Measurements from ENCODE around the gene PGRMC1. TPM values are rescaled to one million over a fixed set of nuclear protein-coding genes. Genes with fewer than 3 reads are reported as not detected.

PGRMC1 gene
- total and polyA plus RNA-seq, 10 donors = 13.6 to 60.1 (median 36.1) TPM

DNA sequence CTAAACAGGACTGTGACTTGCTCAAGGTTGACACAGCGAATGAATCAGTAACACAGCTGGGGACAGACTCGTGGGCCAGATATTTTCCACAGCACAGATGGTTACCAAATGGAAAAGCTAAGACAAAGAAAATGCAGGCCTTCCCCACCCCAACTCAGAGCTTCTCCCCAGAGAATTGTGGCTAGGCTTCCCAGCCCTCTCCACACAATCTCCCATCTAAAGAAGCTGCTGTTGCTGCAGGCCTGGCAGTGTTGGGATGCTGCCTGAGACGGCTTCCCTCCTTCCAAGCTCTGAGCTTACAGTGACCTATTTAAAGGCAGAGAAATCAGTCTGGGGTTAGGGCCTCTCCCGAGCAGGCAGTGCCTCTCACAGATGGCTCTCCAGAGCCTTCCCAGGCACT lies 46.5 kb upstream of the PGRMC1 start:
- intact Hi-C loops (cut with DNase I; ENCODE audit: low total_unique reads) = no loop called here
- H3K4me1 ChIP-seq = no peaks in the 10 kb centered on the region
- H3K27ac ChIP-seq = no peak overlapping the region
- H3K4me3 ChIP-seq = no peak overlapping the region
- H3K27me3 ChIP-seq (replicated peaks in 1 of 7) = no peaks in the 10 kb centered on the region
- DNase-seq = no peak
- 71 to 80% (median 78%) methylated on average over 2 to 4 of the region's 4 CpGs for WGBS, 5 donors
- no peaks in the 10 kb centered on the region for H3K36me3 ChIP-seq
- H3K9me3 ChIP-seq = no peaks in the 10 kb centered on the region
- TF ChIP-seq CTCF (IDR thresholded peaks at IDR 0.05 in 8 of 11, conservative IDR thresholded peaks at IDR 0.05 in 3 of 11) (no peak), POLR2A (IDR thresholded peaks at IDR 0.05) (no peak), POLR2AphosphoS5 (IDR thresholded peaks at IDR 0.05) (no peak)

- Histone ChIP-seq H3K27ac (no peak overlapping the region), H3K4me3 (no peak overlapping the region), H3K27me3 (replicated peaks in 1 of 7) (no peaks in the 10 kb centered on the region), H3K4me1 (no peaks in the 10 kb centered on the region), H3K9me3 (no peaks in the 10 kb centered on the region), H3K36me3 (no peaks in the 10 kb centered on the region)
- 65 to 90% (median 78%) methylated on average over 4 of the region's 4 CpGs for WGBS, 5 donors
- intact Hi-C loops (cut with DNase I; ENCODE audit: low total_unique reads) = no loop called here
- no peak for DNase-seq
- no peak for TF ChIP-seq CTCF (IDR thresholded peaks at IDR 0.05 in 8 of 11, conservative IDR thresholded peaks at IDR 0.05 in 3 of 11)
- no peak for TF ChIP-seq POLR2A (IDR thresholded peaks at IDR 0.05)
- TF ChIP-seq POLR2AphosphoS5 (IDR thresholded peaks at IDR 0.05) = no peak
Measured at GRCh38 chrX:119190091-119190681, 45.9 kb upstream of the PGRMC1 start.

GRCh38 chrX:119190831-119191230 lies 45.3 kb upstream of the PGRMC1 start:
- no peak for TF ChIP-seq CTCF (IDR thresholded peaks at IDR 0.05 in 8 of 11, conservative IDR thresholded peaks at IDR 0.05 in 3 of 11)
- TF ChIP-seq POLR2A (IDR thresholded peaks at IDR 0.05) = no peak
- no peak for TF ChIP-seq POLR2AphosphoS5 (IDR thresholded peaks at IDR 0.05)
- H3K9me3 ChIP-seq = no peaks in the 10 kb centered on the region
- no peak overlapping the region for H3K4me3 ChIP-seq
- H3K4me1 ChIP-seq = no peaks in the 10 kb centered on the region
- no peaks in the 10 kb centered on the region for H3K27me3 ChIP-seq (replicated peaks in 1 of 7)
- no peaks in the 10 kb centered on the region for H3K36me3 ChIP-seq
- WGBS, 5 donors = 58 to 76% (median 74%) methylated on average over 8 of the region's 8 CpGs
- H3K27ac ChIP-seq = no peak overlapping the region
- intact Hi-C loops (cut with DNase I; ENCODE audit: low total_unique reads) = no loop called here
- no peak for DNase-seq

GRCh38 chrX:119194621-119195020 lies 41.5 kb upstream of the PGRMC1 start:
- no peak for TF ChIP-seq POLR2AphosphoS5 (IDR thresholded peaks at IDR 0.05)
- no peak for TF ChIP-seq CTCF (IDR thresholded peaks at IDR 0.05 in 8 of 11, conservative IDR thresholded peaks at IDR 0.05 in 3 of 11)
- TF ChIP-seq POLR2A (IDR thresholded peaks at IDR 0.05) = no peak
- no peaks in the 10 kb centered on the region for H3K4me1 ChIP-seq
- H3K27me3 ChIP-seq (replicated peaks in 1 of 7) = no peaks in the 10 kb centered on the region
- WGBS, 5 donors = 70 to 82% (median 74%) methylated on average over 5 of the region's 5 CpGs
- H3K27ac ChIP-seq = no peak overlapping the region
- no peak overlapping the region for H3K4me3 ChIP-seq
- intact Hi-C loops (cut with DNase I; ENCODE audit: low total_unique reads) = no loop called here
- no peaks in the 10 kb centered on the region for H3K36me3 ChIP-seq
- DNase-seq = no peak
- no peaks in the 10 kb centered on the region for H3K9me3 ChIP-seq
